Caco-2 (cell line): Measurements from ENCODE around the gene MINDY3. TPM values are rescaled to one million over a fixed set of nuclear protein-coding genes. Genes with fewer than 3 reads are reported as not detected.

Source experiments
- BruUV-seq: library from RNA; stranded (reverse); fragments of 400-500 nt; replicated peaks from 2 replicates; lab custom pipeline; 2021; lab: Mats Ljungman, UMichigan
- CTCF ChIA-PET: fragments of 300-600 bp; sonication (Branson Sonifier 250); formaldehyde crosslinking; loops from one replicate; lab custom pipeline; 2022; ENCODE audit warnings: antibody characterized with exemption; lab: Charles Lee
- POLR2A ChIA-PET: fragments of 300-600 bp; sonication (Branson Sonifier 250); formaldehyde crosslinking; loops from one replicate; lab custom pipeline; 2022; ENCODE audit warnings: antibody characterized with exemption; lab: Charles Lee
- DNase-seq, 2 experiments: peaks; one replicate each; pipeline versions ENCODE4 v3.0.0 to v3.0.0-alpha.2; 2020 to 2022
- H3K27me3 ChIP-seq: replicated peaks from 2 replicates; pipeline ENCODE4 v1.6.0; 2011; ENCODE audit warnings: low read length; ENCODE audit not compliant: control insufficient read depth, insufficient read depth
- H3K36me3 ChIP-seq: 2 replicates; pipeline ENCODE4 v1.5.1; 2011; ENCODE audit warnings: low read length; ENCODE audit not compliant: control insufficient read depth, insufficient read depth
- H3K4me1 ChIP-seq: fragments of 250-450 bp; sonication (Bioruptor Pico); 2 replicates; pipeline ENCODE4 v1.5.1; 2020; ENCODE audit warnings: mild to moderate bottlenecking
- H3K4me3 ChIP-seq: 2 replicates; pipeline ENCODE4 v1.5.1; 2011; ENCODE audit warnings: low read depth, mild to moderate bottlenecking, control low read depth, low read length
- H3K9me3 ChIP-seq: fragments of 250-450 bp; sonication (Bioruptor Pico); 2 replicates; pipeline ENCODE4 v1.5.1; 2020; ENCODE audit warnings: mild to moderate bottlenecking, moderate library complexity
- H3K27ac Mint-ChIP-seq: one replicate; pipeline ENCODE4 v1.8.0; 2022; ENCODE audit warnings: mixed read lengths; ENCODE audit not compliant: unreplicated experiment
- H3K27me3 Mint-ChIP-seq: one replicate; pipeline ENCODE4 v1.8.0; 2022; ENCODE audit warnings: mixed read lengths; ENCODE audit not compliant: insufficient read depth, unreplicated experiment
- H3K36me3 Mint-ChIP-seq: one replicate; pipeline ENCODE4 v1.8.0; 2022; ENCODE audit warnings: mild to moderate bottlenecking, mixed read lengths; ENCODE audit not compliant: insufficient read depth, unreplicated experiment
- H3K4me1 Mint-ChIP-seq: one replicate; pipeline ENCODE4 v1.8.0; 2022; ENCODE audit warnings: low read depth, mixed read lengths; ENCODE audit not compliant: unreplicated experiment
- H3K4me3 Mint-ChIP-seq: one replicate; pipeline ENCODE4 v1.8.0; 2022; ENCODE audit warnings: mild to moderate bottlenecking, moderate library complexity, mixed read lengths; ENCODE audit not compliant: unreplicated experiment
- H3K9me3 Mint-ChIP-seq: one replicate; pipeline ENCODE4 v1.8.0; 2022; ENCODE audit warnings: mixed read lengths; ENCODE audit not compliant: unreplicated experiment
- intact Hi-C: fragments of 100-400 bp; cut with micrococcal nuclease; formaldehyde crosslinking; loops from one replicate; pipeline ENCODE4 v1.10.0; 2022; ENCODE audit not compliant: unreplicated experiment
- total RNA-seq: library from RNA; stranded (reverse); gene quantifications from 2 replicates; pipeline ENCODE4 v1.2.3, GENCODE V29; 2022
- TF ChIP-seq, protein P1 (sequence below), 2 experiments: fragments of 200-600 bp in 1 of 2; IDR thresholded peaks; 1 replicate in 1 of 2; 2 replicates in 1 of 2; pipeline versions ENCODE4 v1.5.1 to v1.8.0; 2011 to 2022; ENCODE audit warnings: antibody characterized with exemption in 1 of 2, control low read depth in 1 of 2, inconsistent platforms in 1 of 2, low read depth in 1 of 2, low read length in 1 of 2, mild to moderate bottlenecking in 1 of 2, moderate library complexity in 1 of 2; ENCODE audit not compliant: insufficient read depth in 1 of 2, severe bottlenecking in 1 of 2, unreplicated experiment in 1 of 2

Gene MINDY3
- total RNA-seq, 1 experiment from 2014 or later, result 25.9 TPM

DNA sequence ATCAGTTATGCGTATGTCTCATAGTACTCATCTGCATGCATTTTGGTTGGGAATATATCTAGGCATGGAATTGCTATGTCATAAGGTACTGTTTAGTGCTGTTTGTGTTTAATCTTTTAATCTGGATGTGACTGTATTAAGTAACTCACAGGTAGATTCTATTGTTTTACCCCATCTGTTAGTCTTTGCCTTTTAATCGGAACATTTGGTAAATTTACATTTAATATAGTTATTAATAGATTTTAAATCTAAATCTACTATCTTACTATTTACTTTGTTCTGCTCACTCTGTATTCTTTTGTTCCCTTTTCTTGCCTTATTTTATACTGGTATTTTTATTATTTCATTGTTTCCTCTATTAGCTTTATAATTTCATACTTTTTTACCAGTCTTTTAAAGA, 130.0 kb downstream of the MINDY3 start:
- no peak overlapping the region for H3K4me3 ChIP-seq
- Mint-ChIP-seq H3K36me3 (no peaks in the 10 kb centered on the region), H3K9me3 (peaks cover 7% of the 10 kb centered on the region), H3K27ac (no peak overlapping the region), H3K4me3 (no peak overlapping the region), H3K4me1 (no peaks in the 10 kb centered on the region), H3K27me3 (peaks cover 3% of the 10 kb centered on the region)
- no peaks in the 10 kb centered on the region for H3K4me1 ChIP-seq
- TF ChIP-seq, protein P1, sequence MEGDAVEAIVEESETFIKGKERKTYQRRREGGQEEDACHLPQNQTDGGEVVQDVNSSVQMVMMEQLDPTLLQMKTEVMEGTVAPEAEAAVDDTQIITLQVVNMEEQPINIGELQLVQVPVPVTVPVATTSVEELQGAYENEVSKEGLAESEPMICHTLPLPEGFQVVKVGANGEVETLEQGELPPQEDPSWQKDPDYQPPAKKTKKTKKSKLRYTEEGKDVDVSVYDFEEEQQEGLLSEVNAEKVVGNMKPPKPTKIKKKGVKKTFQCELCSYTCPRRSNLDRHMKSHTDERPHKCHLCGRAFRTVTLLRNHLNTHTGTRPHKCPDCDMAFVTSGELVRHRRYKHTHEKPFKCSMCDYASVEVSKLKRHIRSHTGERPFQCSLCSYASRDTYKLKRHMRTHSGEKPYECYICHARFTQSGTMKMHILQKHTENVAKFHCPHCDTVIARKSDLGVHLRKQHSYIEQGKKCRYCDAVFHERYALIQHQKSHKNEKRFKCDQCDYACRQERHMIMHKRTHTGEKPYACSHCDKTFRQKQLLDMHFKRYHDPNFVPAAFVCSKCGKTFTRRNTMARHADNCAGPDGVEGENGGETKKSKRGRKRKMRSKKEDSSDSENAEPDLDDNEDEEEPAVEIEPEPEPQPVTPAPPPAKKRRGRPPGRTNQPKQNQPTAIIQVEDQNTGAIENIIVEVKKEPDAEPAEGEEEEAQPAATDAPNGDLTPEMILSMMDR (IDR thresholded peaks at IDR 0.05; ENCODE audit: insufficient read depth in 1 of 2, low read depth in 1 of 2, low read length in 1 of 2, severe bottlenecking in 1 of 2, unreplicated experiment in 1 of 2), result no peak
- ChIA-PET CTCF (no interaction called here), POLR2A (no interaction called here)
- no peaks in the 10 kb centered on the region for H3K36me3 ChIP-seq
- BruUV-seq, result no TSS peak
- no peaks in the 10 kb centered on the region; the same call in 1 of the 2 replicates for H3K27me3 ChIP-seq
- DNase-seq, result no peak
- no peaks in the 10 kb centered on the region for H3K9me3 ChIP-seq
- intact Hi-C loops, result no loop called here

DNA sequence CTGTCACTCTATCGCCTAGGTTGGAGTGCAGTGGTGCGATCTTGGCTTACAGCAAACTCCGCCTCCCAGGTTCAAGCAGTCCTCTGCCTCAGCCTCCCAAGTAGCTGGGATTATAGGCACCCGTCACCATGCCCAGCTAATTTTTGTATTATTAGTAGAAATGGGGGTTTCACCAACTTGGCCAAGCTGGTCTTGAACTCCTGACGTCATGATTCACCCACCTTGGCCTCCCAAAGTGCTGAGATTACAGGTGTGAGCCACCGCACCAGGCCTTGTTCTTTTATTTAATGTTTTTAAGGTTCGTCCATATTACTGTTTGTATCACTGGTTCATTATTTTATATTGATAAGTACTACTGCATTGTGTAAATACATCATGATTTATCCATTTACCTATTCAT, 130.4 kb downstream of the MINDY3 start:
- H3K27me3 ChIP-seq, result no peaks in the 10 kb centered on the region; the same call in 1 of the 2 replicates
- no peaks in the 10 kb centered on the region for H3K36me3 ChIP-seq
- DNase-seq, result no peak
- ChIA-PET CTCF (no interaction called here), POLR2A (no interaction called here)
- no peaks in the 10 kb centered on the region for H3K4me1 Mint-ChIP-seq
- TF ChIP-seq, protein P1 (IDR thresholded peaks at IDR 0.05; ENCODE audit: insufficient read depth in 1 of 2, low read depth in 1 of 2, low read length in 1 of 2, severe bottlenecking in 1 of 2, unreplicated experiment in 1 of 2), result no peak
- no peak overlapping the region for H3K4me3 ChIP-seq
- H3K36me3 Mint-ChIP-seq, result no peaks in the 10 kb centered on the region
- no TSS peak for BruUV-seq
- no peaks in the 10 kb centered on the region for H3K9me3 ChIP-seq
- H3K27me3 Mint-ChIP-seq, result peaks cover 3% of the 10 kb centered on the region
- no peak overlapping the region for H3K27ac Mint-ChIP-seq
- peaks cover 7% of the 10 kb centered on the region for H3K9me3 Mint-ChIP-seq
- H3K4me3 Mint-ChIP-seq, result no peak overlapping the region
- H3K4me1 ChIP-seq, result no peaks in the 10 kb centered on the region
- intact Hi-C loops, result no loop called here

Other genes with a start within 250 kb of the MINDY3 start
- gene ITGA8, start 140.6 kb downstream of the MINDY3 start, total RNA-seq, result not detected in 2 replicates